Tibial artery (tissue), 4 donors: ENCODE results near the gene PRRT2.

ENCODE experiments used
- DNase-seq, 2 donors: peaks; one replicate each; pipeline ENCODE4 v3.0.0-alpha.2; 2019
- H3K27ac ChIP-seq, 2 donors: fragments of 200-600 bp; sonication (generic) in 1 of 2; 1 replicate in 1 of 2; 2 replicates in 1 of 2; pipeline ENCODE4 v1.5.1; 2018 to 2019; ENCODE audit warnings: mild to moderate bottlenecking in 1 of 2
- H3K27me3 ChIP-seq, 2 donors: fragments of 200-600 bp; sonication (generic) in 1 of 2; one replicate each; pipeline versions ENCODE4 v1.5.1 to v1.6.0; 2016 to 2019
- H3K36me3 ChIP-seq, 3 donors: fragments of 200-600 bp; sonication (generic) in 2 of 3; one replicate each; pipeline ENCODE4 v1.5.1; 2016 to 2019; ENCODE audit warnings: mild to moderate bottlenecking in 2 of 3
- H3K4me1 ChIP-seq, 4 donors: fragments of 200-600 bp; sonication (generic) in 2 of 4; 1 replicate in 3 of 4; 2 replicates in 1 of 4; pipeline ENCODE4 v1.5.1; 2016 to 2019
- H3K4me3 ChIP-seq, 2 donors: fragments of 200-600 bp; sonication (generic) in 1 of 2; 1 replicate in 1 of 2; 2 replicates in 1 of 2; pipeline ENCODE4 v1.5.1; 2018 to 2019; ENCODE audit warnings: mild to moderate bottlenecking in 2 of 2
- H3K9me3 ChIP-seq, 3 donors: fragments of 200-600 bp; sonication (generic) in 1 of 3; one replicate each; pipeline ENCODE4 v1.5.1; 2016 to 2019
- intact Hi-C: fragments of 100-400 bp; cut with DNase I; formaldehyde crosslinking; loops from one replicate; pipeline ENCODE4 v1.15.0; 2023; ENCODE audit warnings: low total_unique reads
- TF ChIP-seq, protein P1 (sequence below), 2 experiments: fragments of 200-600 bp in 1 of 2; fragments of 450-650 bp in 1 of 2; IDR thresholded peaks; one replicate each; pipeline ENCODE4 v1.5.1; 2017 to 2019; ENCODE audit warnings: antibody characterized with exemption in 2 of 2, mild to moderate bottlenecking in 1 of 2, moderate library complexity in 1 of 2

The PRRT2 gene

DNA sequence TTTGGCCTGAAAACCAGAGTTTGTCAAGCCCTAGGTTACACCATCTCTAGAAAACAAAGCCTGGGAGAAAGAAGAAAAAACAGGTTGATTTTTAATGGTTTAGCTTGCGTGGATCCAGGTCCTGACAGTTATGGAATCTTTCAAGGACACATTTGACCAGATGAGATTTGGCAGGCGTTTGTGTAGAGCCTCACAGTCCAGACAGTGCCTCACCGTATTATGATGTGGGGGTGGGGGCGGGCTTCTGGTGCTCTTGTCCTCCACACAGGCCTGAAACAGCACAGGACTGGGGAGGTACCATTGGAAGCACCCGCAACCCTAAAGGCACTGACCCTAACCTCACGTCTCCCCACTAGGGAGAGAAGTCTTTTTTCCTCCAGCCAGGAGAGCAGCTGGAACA, 27.8 kb downstream of the PRRT2 start:
- Histone ChIP-seq H3K9me3 (no peaks in the 10 kb centered on the region), H3K27me3 (no peaks in the 10 kb centered on the region), H3K4me3 (no peak overlapping the region), H3K4me1 (no peaks in the 10 kb centered on the region), H3K36me3 (peaks cover 77 to 100% (median 86%) of the 10 kb centered on the region in 3 donors), H3K27ac (no peak overlapping the region)
- DNase-seq: no peak
- intact Hi-C loops: no loop called here
- TF ChIP-seq, protein P1, sequence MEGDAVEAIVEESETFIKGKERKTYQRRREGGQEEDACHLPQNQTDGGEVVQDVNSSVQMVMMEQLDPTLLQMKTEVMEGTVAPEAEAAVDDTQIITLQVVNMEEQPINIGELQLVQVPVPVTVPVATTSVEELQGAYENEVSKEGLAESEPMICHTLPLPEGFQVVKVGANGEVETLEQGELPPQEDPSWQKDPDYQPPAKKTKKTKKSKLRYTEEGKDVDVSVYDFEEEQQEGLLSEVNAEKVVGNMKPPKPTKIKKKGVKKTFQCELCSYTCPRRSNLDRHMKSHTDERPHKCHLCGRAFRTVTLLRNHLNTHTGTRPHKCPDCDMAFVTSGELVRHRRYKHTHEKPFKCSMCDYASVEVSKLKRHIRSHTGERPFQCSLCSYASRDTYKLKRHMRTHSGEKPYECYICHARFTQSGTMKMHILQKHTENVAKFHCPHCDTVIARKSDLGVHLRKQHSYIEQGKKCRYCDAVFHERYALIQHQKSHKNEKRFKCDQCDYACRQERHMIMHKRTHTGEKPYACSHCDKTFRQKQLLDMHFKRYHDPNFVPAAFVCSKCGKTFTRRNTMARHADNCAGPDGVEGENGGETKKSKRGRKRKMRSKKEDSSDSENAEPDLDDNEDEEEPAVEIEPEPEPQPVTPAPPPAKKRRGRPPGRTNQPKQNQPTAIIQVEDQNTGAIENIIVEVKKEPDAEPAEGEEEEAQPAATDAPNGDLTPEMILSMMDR (IDR thresholded peaks at IDR 0.05): no peak

DNA sequence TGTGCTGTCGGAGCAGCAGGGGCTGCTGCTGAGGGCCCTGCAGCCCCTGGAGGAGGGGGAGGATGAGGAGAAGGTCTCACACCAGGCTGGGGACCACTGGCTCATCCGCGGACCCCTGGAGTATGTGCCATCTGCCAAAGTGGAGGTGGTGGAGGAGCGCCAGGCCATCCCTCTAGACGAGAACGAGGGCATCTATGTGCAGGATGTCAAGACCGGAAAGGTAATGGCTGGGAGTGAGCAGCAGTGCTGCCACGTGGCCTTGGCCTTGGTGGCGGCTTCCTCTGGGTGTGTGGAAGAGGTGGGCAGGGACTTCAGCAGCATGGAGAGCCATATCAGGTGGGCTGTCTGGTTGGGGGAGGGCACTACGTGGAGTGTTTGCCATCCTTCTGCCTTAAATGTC, 28.2 kb downstream of the PRRT2 start:
- H3K36me3 ChIP-seq: peaks cover 79 to 100% (median 87%) of the 10 kb centered on the region in 3 donors
- H3K4me1 ChIP-seq: no peaks in the 10 kb centered on the region
- no peak overlapping the region for H3K4me3 ChIP-seq
- no peak for DNase-seq
- H3K27me3 ChIP-seq: no peaks in the 10 kb centered on the region
- H3K9me3 ChIP-seq: no peaks in the 10 kb centered on the region
- intact Hi-C loops: no loop called here
- no peak overlapping the region for H3K27ac ChIP-seq
- TF ChIP-seq, protein P1 (IDR thresholded peaks at IDR 0.05): no peak

DNA sequence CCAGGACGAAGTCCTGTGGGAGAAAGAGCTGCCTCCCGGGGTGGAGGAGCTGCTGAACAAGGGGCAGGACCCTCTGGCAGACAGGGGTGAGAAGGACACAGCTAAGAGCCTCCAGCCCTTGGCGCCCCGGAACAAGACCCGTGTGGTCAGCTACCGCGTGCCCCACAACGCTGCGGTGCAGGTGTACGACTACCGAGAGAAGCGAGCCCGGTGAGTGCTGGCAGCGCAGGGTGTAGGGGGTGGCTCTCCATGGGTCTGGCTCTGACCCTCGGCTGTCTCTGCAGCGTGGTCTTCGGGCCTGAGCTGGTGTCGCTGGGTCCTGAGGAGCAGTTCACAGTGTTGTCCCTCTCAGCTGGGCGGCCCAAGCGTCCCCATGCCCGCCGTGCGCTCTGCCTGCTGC, 29.6 kb downstream of the PRRT2 start:
- DNase-seq: no peak
- no peak overlapping the region for H3K27ac ChIP-seq
- H3K27me3 ChIP-seq: no peaks in the 10 kb centered on the region
- TF ChIP-seq, protein P1 (IDR thresholded peaks at IDR 0.05): no peak
- no peak overlapping the region for H3K4me3 ChIP-seq
- H3K9me3 ChIP-seq: no peaks in the 10 kb centered on the region
- intact Hi-C loops: no loop called here
- no peaks in the 10 kb centered on the region for H3K4me1 ChIP-seq
- H3K36me3 ChIP-seq: peaks cover 77 to 100% (median 90%) of the 10 kb centered on the region in 3 donors

DNA sequence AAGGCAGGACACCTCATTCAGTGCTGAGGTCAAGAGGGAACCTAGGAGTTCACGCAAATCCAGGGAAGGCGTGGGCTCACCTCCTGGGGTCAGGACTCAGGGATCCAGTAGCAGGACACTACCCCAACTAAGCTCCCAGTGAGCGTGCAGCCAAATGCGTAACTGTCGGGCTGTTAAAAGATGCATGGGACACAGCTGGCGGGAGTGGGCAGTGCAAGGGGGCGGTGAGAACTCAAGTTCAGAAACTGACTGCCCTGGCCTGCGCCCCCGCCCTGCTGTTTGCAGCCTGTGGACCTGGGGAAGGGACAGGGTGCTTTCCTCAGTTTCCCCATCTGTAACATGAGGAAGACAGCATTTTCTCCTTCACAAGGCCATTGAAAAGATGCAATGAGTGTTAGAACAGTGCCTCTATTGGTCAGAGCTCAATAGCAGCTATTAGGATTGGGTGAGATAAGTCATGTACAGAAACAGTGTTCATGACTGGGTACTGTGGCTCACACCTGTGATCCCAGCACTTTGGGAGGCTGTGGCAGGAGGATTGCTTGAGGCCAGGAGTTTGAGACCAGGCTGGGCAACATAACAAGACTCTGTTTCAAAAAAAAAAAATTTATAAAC, 30.8 kb downstream of the PRRT2 start:
- H3K27ac ChIP-seq: no peak overlapping the region
- no peaks in the 10 kb centered on the region for H3K9me3 ChIP-seq
- TF ChIP-seq, protein P1 (IDR thresholded peaks at IDR 0.05): no peak
- DNase-seq: no peak
- intact Hi-C loops: no loop called here
- no peaks in the 10 kb centered on the region for H3K27me3 ChIP-seq
- peaks cover 75 to 100% (median 90%) of the 10 kb centered on the region in 3 donors for H3K36me3 ChIP-seq
- no peaks in the 10 kb centered on the region for H3K4me1 ChIP-seq
- H3K4me3 ChIP-seq: no peak overlapping the region

DNA sequence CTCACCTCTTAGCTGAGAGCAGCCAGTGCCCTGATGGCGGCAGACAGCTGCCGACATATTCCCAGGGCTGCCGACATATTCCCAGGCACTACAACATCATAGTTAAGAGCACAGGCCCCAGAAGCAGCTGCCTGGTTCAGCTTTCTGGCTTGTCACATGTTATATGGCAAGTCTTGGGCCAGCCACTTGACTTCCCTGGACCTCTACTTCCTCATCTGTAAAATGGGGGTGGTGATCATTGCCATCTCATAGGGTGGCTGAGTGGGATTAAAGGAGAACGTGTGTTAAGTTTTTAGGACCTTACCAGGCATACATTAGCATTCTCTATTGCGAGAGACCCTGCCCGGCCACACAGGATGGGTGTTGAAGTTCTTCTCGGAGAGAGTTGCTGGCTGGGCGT, 31.9 kb downstream of the PRRT2 start:
- DNase-seq: no peak
- no peak overlapping the region for H3K4me3 ChIP-seq
- intact Hi-C loops: no loop called here
- H3K36me3 ChIP-seq: peaks cover 66 to 92% (median 83%) of the 10 kb centered on the region in 3 donors
- H3K9me3 ChIP-seq: no peaks in the 10 kb centered on the region
- no peaks in the 10 kb centered on the region for H3K4me1 ChIP-seq
- TF ChIP-seq, protein P1 (IDR thresholded peaks at IDR 0.05): no peak
- H3K27me3 ChIP-seq: no peaks in the 10 kb centered on the region
- no peak overlapping the region for H3K27ac ChIP-seq
